GM10248 (cell line): ENCODE data around the gene ARHGAP1.

Source experiments
- CTCF ChIA-PET: fragments of 300-600 bp; sonication (Branson Sonifier 250); formaldehyde crosslinking; extraction: SDS; loops from one replicate; lab custom pipeline; 2021; ENCODE audit warnings: antibody characterized with exemption; lab: Yijun Ruan, JAX
- POLR2A ChIA-PET: fragments of 350-650 bp; sonication (Branson Sonifier 250); formaldehyde crosslinking; extraction: SDS; loops from one replicate; lab custom pipeline; 2020; ENCODE audit warnings: antibody characterized with exemption; lab: Yijun Ruan, JAX
- DNase-seq: peaks from one replicate; pipeline ENCODE4 v3.0.0; 2012; ENCODE audit errors: extremely low spot score
- TF ChIP-seq, protein P1 (sequence below): IDR thresholded peaks from 2 replicates; pipeline ENCODE4 v1.5.1; 2012; ENCODE audit warnings: mild to moderate bottlenecking, low read depth; ENCODE audit errors: extremely low read depth, missing control alignments, control extremely low read depth

The ARHGAP1 gene

DNA sequence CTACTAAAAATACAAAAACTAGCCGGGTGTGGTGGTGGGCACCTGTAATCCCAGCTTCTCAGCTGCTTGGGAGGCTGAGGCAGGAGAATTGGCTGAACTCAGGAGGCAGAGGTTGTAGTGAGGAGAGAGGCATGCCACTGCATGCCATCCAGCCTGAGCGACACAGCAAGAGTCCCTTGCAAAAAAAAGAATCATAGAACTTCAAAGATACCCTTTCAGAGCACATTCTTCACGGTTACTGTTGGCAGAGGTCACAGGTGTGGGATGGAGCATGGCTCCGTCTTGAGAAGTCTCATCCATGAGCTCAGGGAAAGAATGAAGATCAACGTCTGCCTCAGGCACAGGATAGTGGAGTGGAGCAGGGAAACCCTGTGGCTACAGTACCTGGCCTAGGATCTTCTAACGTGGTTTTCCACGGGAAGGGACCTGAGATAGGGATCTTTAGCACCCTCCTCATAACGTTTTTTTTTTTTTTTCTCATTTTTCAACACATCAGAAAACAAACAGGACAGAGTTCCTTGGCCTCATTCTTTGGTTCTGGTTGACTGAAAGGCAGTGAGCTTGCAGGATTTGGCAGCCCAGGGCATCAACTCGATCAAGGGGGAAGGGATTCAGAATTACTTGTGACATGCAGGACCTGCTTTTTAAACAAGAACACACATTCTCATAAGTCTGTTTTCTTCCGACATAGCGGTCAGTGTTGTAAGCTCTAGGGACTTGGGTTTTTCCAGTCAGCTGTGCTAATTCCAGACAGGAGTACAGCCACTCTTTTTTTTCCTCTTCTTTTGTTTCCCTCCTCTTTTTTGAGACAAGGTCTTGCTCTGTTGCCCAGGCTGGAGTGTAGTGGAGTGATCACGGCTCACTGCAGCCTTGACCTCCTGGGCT lies 41.4 kb upstream of the ARHGAP1 start:
- CTCF ChIA-PET, result interaction anchor here (0.6 to 1.5 kb wide), 2 partner anchors 9 to 11 kb away, joined by 3 read pairs; no protein-coding TSS in a partner anchor
- no peak for DNase-seq
- POLR2A ChIA-PET, result interaction anchor here (0.5 kb wide), 1 partner anchor 32 kb away, joined by 7 read pairs; no protein-coding TSS in a partner anchor
- TF ChIP-seq, protein P1, sequence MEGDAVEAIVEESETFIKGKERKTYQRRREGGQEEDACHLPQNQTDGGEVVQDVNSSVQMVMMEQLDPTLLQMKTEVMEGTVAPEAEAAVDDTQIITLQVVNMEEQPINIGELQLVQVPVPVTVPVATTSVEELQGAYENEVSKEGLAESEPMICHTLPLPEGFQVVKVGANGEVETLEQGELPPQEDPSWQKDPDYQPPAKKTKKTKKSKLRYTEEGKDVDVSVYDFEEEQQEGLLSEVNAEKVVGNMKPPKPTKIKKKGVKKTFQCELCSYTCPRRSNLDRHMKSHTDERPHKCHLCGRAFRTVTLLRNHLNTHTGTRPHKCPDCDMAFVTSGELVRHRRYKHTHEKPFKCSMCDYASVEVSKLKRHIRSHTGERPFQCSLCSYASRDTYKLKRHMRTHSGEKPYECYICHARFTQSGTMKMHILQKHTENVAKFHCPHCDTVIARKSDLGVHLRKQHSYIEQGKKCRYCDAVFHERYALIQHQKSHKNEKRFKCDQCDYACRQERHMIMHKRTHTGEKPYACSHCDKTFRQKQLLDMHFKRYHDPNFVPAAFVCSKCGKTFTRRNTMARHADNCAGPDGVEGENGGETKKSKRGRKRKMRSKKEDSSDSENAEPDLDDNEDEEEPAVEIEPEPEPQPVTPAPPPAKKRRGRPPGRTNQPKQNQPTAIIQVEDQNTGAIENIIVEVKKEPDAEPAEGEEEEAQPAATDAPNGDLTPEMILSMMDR, result no peak

DNA sequence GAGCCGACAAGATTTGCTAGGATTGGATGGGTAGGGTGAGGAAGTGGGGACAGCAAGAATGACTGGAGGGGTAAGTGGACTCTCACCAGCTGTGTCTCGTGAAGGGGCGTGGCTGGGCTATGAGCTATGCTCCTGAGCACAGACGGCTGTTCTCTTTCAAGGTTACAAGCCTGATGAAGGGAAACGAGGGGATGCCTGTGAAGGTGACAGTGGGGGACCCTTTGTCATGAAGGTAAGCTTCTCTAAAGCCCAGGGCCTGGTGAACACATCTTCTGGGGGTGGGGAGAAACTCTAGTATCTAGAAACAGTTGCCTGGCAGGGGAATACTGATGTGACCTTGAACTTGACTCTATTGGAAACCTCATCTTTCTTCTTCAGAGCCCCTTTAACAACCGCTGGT lies 38.5 kb upstream of the ARHGAP1 start:
- POLR2A ChIA-PET, result no interaction called here

DNA sequence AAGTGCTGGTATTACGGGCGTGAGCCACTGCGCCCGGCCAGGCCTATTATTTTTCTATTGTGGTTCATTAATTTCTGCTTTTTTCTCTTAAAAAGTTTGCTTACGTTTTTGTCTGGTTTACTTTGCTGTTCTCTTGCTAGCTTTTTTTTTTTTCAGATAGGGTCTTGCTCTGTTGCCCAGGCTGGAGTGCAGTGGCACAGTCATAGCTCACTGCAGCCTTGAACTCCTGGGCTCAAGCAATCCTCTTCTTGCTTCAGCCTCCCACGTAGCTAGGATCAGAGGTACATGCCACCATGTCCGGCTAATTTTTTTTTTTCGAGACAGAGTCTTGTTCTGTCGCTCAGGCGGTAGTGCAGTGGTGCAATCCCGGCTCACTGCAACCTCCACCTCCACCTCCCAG lies 37.3 kb upstream of the ARHGAP1 start:
- TF ChIP-seq, protein P1, result no peak
- ChIA-PET POLR2A (no interaction called here), CTCF (no interaction called here)
- DNase-seq, result no peak

More for the DNA sequence above, 38.5 kb upstream of the ARHGAP1 start:
- TF ChIP-seq, protein P1, result no peak
- CTCF ChIA-PET, result interaction anchor here (1.0 kb wide), 1 partner anchor 10 kb away, joined by 4 read pairs; no protein-coding TSS in a partner anchor
- no peak for DNase-seq

DNA sequence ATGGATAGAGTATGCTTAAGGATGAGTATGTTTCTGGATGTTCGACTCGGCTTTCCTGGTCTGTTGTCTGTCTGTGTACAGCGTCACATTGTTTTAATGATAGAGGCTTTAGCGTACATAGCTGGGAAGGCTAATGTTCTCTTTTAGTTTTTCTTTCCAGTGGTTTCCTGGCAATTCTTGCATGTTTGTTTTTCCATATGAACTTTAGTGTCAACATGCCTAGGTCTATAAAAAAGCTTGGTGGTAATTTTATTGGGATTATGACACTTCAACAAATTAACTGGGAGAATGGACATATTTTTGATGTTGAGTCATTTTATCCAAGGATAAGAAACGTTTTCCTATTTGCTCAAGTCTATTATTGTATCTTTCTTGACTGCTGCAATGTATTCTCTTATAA lies 36.2 kb upstream of the ARHGAP1 start:
- no peak for DNase-seq
- CTCF ChIA-PET, result no interaction called here
- TF ChIP-seq, protein P1, result no peak
- POLR2A ChIA-PET, result interaction anchor here (0.7 kb wide), 1 partner anchor 12 kb away, joined by 4 read pairs; no protein-coding TSS in a partner anchor

DNA sequence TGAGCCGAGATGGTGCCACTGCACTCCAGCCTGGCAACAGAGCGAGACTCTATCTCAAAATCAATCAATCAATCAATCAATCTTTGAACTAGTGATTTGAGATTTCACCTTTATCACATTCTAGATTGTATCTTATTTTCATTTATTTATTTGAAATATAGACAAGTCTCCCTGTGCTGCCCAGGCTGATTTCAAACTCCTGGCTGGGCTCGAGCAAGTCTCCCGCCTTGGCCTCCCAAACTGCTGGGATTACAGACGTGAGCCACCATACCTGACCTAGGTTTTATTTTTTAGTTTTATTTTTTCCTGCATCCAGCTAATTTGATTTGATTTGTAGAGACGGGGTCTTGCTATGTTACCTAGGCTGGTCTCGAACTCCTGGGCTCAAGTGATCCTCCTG lies 35.7 kb upstream of the ARHGAP1 start:
- POLR2A ChIA-PET, result no interaction called here
- CTCF ChIA-PET, result no interaction called here
- DNase-seq, result no peak
- TF ChIP-seq, protein P1, result no peak

DNA sequence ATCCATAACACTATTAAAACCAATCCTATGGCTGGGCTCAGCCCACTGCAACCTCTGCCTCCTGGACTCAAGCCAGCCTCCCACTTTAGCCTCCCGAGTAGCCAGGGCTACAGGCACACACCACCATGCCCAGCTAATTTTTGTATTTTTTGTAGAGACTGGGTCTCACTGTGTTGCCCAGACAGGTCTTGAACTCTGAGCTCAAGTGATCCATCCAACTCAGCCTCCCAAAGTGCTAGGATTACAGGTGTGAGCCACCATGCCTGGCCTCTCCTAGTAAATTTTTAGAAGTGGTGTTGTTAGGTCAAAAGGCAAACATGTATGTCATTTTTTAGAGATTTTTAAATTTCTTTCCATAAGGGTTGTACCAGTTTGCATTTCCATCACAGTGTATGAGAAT lies 32.8 kb upstream of the ARHGAP1 start:
- ChIA-PET POLR2A (no interaction called here), CTCF (interaction anchor here (1.7 kb wide), 1 partner anchor 10 kb away, joined by 4 read pairs; no protein-coding TSS in a partner anchor)
- TF ChIP-seq, protein P1, result no peak
- no peak for DNase-seq
